Measurements from ENCODE around the gene NAB2. TPM values are rescaled to one million over a fixed set of nuclear protein-coding genes. Genes with fewer than 3 reads are reported as not detected.
"Not testable (repeated sequence)": the region's sequence is repeated elsewhere in the genome, so short reads cannot be mapped to it uniquely, and the experiment has no call there.

Gene NAB2
- total and polyA plus RNA-seq, 9 donors: 30.6 to 42.8 (median 35.2) TPM

DNA sequence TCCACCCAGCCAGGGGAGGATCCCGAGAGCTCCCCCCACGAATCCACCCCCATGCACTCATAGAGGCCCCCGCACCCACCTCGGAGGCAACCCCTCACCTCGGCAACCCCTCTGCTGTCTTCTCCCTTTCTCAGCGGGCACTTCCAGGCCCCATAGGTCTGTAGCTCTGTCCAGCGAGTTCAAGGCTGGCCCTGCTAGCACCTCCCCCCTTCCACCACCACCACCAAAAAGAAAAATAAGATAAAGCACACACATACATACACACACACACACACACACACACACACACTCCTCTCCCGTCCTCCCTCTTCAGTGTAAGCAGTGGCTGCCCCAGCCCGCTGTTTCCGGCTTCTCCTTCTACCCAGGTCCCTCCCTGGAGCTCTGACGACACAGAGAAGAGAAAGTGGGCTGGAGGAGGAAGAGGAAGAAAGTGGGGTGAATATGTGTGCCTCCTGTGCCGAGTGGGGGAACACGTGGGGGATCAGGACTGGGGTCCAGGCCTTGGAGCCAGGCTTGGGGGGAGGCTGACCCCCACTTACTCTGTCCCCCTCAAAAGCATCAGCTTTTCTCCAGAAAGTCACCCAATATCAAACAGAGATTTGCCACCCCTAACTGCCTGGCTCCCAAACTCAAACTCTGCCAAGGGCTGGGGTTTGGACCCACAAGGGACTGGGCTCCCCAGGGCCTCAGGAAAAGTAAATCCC lies 22.3 kb downstream of the NAB2 start, which contains the start of gene STAT6:
STAT6 (minus strand) TSS at position 332 of the 704 bp plus-strand sequence. CDS start 3,084 bp downstream, outside the sequence.
- peak; percentile 96 for DNase-seq
- peaks cover 34% of the 10 kb centered on the region for H3K4me1 ChIP-seq (ENCODE audit: control insufficient read depth, insufficient read depth, low read length)
- peak within 1 kb of the TSS; percentile 98 for H3K27ac ChIP-seq (ENCODE audit: low read length)

DNA sequence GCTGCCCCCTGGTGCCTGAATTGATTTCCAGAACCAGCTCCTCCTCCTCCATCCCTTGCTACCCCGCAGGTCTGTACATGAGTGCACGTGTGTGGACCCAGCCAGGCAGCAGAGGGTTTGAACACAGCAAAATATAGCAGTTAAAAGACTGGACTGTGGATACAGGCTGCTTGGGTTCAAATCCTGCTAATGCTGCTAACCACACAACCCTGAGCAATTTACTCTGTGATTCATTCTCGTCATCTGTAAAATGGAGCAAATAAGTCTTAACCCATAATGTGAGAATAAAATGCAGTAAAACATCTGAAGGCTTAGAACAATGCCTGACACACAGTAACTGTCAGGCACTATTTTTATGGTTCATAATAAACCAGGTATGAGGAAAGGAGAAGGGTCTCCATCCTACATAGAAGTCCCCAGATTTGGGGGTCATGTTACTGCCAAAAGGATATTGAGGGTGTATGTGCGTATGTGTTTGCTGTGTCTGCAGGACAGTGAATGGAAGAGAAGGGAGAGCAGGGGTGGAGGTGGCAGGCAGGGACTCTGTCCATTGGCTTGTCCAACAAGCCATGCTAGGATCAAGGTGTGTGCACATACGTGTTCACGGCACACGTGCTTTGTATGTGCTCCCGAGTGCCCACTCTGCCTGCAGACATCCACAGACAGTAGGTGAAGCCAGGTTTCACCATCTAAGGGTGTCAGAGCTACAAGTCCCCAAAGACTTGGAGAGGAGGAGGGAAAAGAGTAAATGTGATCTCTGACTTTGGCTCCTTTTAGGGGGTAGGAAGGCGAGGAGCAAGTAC lies 23.8 kb downstream of the NAB2 start:
- Histone ChIP-seq H3K9me3 (replicated peaks; ENCODE audit: control insufficient read depth, low read depth, low read length) (no peaks in the 10 kb centered on the region), H3K27ac (ENCODE audit: low read length) (peak overlapping the region; percentile 98), H3K4me3 (ENCODE audit: low read length) (peak overlapping the region; percentile 72), H3K36me3 (ENCODE audit: control insufficient read depth, insufficient read depth, low read length) (peaks cover 7% of the 10 kb centered on the region), H3K4me1 (ENCODE audit: control insufficient read depth, insufficient read depth, low read length) (peaks cover 26% of the 10 kb centered on the region), H3K27me3 (ENCODE audit: control insufficient read depth, insufficient read depth, low read length) (no peaks in the 10 kb centered on the region)
- no peak for DNase-seq
- 84% methylated on average over 4 of the region's 9 CpGs for WGBS (ENCODE audit: insufficient coverage)

More for the DNA sequence above, 22.3 kb downstream of the NAB2 start, which contains the start of gene STAT6:
- Histone ChIP-seq H3K27me3 (ENCODE audit: control insufficient read depth, insufficient read depth, low read length) (no peaks in the 10 kb centered on the region), H3K4me3 (ENCODE audit: low read length) (peak within 1 kb of the TSS; percentile 72), H3K36me3 (ENCODE audit: control insufficient read depth, insufficient read depth, low read length) (peaks cover 15% of the 10 kb centered on the region), H3K9me3 (replicated peaks; ENCODE audit: control insufficient read depth, low read depth, low read length) (no peaks in the 10 kb centered on the region)
- WGBS (ENCODE audit: insufficient coverage): 2% methylated on average over 6 of the region's 13 CpGs

GRCh38 chr12:57116580-57117281 lies 27.8 kb downstream of the NAB2 start:
- 90% methylated on average over 5 of the region's 5 CpGs for WGBS (ENCODE audit: insufficient coverage)
- Histone ChIP-seq H3K27ac (ENCODE audit: low read length) (no peak overlapping the region), H3K27me3 (ENCODE audit: control insufficient read depth, insufficient read depth, low read length) (no peaks in the 10 kb centered on the region), H3K9me3 (replicated peaks; ENCODE audit: control insufficient read depth, low read depth, low read length) (no peaks in the 10 kb centered on the region), H3K4me3 (ENCODE audit: low read length) (no peak overlapping the region), H3K36me3 (ENCODE audit: control insufficient read depth, insufficient read depth, low read length) (no peaks in the 10 kb centered on the region), H3K4me1 (ENCODE audit: control insufficient read depth, insufficient read depth, low read length) (peaks cover 4% of the 10 kb centered on the region)
- DNase-seq: no peak

- no CpG with 5 or more reads among the region's 1 CpG for WGBS (ENCODE audit: insufficient coverage)
- Histone ChIP-seq H3K36me3 (ENCODE audit: control insufficient read depth, insufficient read depth, low read length) (no peaks in the 10 kb centered on the region), H3K4me1 (ENCODE audit: control insufficient read depth, insufficient read depth, low read length) (no peaks in the 10 kb centered on the region), H3K27me3 (ENCODE audit: control insufficient read depth, insufficient read depth, low read length) (no peaks in the 10 kb centered on the region), H3K27ac (ENCODE audit: low read length) (no peak overlapping the region), H3K9me3 (replicated peaks; ENCODE audit: control insufficient read depth, low read depth, low read length) (no peaks in the 10 kb centered on the region), H3K4me3 (ENCODE audit: low read length) (no peak overlapping the region)
- peak; percentile 61 for DNase-seq
Observed at GRCh38 chr12:57118711-57119271, 29.9 kb downstream of the NAB2 start.

DNA sequence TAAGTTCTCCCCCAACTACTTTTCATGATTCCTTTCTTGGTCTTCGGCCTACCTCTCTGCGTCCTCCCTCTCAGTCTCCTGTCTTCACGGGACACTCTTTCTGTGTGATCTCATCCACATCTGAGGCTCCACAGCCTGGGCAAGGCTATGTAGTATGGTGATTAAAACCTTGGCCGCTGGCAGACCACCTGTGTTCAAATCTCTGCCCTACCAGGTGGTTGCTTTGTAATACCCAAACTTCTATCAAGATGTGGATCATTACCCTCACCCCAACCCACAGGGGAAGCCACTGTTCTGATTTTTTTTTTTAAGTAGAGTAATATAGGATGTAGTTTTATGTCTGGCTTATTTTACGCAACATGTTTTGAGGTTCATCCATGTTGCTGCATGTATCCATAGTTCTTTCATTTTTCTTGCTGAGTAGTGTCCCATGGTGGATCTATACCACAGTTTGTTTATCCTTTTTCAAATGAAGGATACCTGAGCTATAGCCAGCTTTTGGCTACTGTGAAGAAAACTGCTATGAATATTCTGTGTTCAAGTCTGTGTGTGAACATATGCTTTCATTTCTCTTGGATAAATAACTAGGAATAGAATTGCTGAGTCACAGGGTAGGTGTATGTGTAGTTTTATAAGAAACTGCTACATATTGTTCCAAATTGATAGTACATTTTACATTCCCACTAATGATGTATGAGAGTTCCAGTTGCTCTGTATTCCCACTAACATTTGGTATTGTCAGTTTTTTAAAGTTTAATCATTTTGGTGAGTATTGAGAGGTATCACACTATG lies 30.6 kb downstream of the NAB2 start:
- Histone ChIP-seq H3K4me1 (ENCODE audit: control insufficient read depth, insufficient read depth, low read length) (no peaks in the 10 kb centered on the region), H3K9me3 (replicated peaks; ENCODE audit: control insufficient read depth, low read depth, low read length) (no peaks in the 10 kb centered on the region), H3K27ac (ENCODE audit: low read length) (no peak overlapping the region), H3K36me3 (ENCODE audit: control insufficient read depth, insufficient read depth, low read length) (no peaks in the 10 kb centered on the region), H3K4me3 (ENCODE audit: low read length) (no peak overlapping the region), H3K27me3 (ENCODE audit: control insufficient read depth, insufficient read depth, low read length) (no peaks in the 10 kb centered on the region)
- WGBS (ENCODE audit: insufficient coverage): no CpG with 5 or more reads among the region's 5 CpGs
- DNase-seq: no peak

- H3K4me1 ChIP-seq (ENCODE audit: control insufficient read depth, insufficient read depth, low read length); H3K27me3 ChIP-seq (ENCODE audit: control insufficient read depth, insufficient read depth, low read length); H3K27ac ChIP-seq (ENCODE audit: low read length); H3K4me3 ChIP-seq (ENCODE audit: low read length); H3K36me3 ChIP-seq (ENCODE audit: control insufficient read depth, insufficient read depth, low read length); H3K9me3 ChIP-seq (replicated peaks; ENCODE audit: control insufficient read depth, low read depth, low read length); DNase-seq: not testable (repeated sequence)
- whole genome bisulfite sequencing (ENCODE audit: insufficient coverage): 92% methylated on average over 7 of the region's 11 CpGs
Observed at GRCh38 chr12:57120718-57121117, 31.8 kb downstream of the NAB2 start.

DNA sequence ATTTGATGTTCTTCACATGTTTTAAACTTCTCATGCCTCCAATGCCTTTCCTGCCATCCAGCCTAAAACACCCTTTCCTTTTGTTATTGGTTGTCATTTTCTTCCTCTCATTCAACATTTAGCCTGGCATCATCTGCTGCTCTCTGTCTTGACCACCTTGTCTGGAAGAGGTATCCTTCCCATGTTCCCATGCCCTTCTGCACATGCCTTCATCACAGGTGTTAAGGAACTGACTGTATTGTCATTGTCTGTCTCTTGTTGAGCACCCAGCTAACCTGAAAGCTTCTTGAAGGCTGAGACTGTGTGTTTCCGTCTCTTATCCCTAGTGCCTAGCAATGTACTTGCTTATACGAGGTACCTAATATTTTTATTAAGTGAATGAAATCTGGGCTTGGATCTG lies 34.9 kb downstream of the NAB2 start:
- WGBS (ENCODE audit: insufficient coverage): no CpG with 5 or more reads among the region's 2 CpGs
- Histone ChIP-seq H3K9me3 (replicated peaks; ENCODE audit: control insufficient read depth, low read depth, low read length) (no peaks in the 10 kb centered on the region), H3K4me1 (ENCODE audit: control insufficient read depth, insufficient read depth, low read length) (peaks cover 12% of the 10 kb centered on the region), H3K4me3 (ENCODE audit: low read length) (no peak overlapping the region), H3K36me3 (ENCODE audit: control insufficient read depth, insufficient read depth, low read length) (no peaks in the 10 kb centered on the region), H3K27me3 (ENCODE audit: control insufficient read depth, insufficient read depth, low read length) (peaks cover 15% of the 10 kb centered on the region), H3K27ac (ENCODE audit: low read length) (no peak overlapping the region)
- DNase-seq: no peak

DNA sequence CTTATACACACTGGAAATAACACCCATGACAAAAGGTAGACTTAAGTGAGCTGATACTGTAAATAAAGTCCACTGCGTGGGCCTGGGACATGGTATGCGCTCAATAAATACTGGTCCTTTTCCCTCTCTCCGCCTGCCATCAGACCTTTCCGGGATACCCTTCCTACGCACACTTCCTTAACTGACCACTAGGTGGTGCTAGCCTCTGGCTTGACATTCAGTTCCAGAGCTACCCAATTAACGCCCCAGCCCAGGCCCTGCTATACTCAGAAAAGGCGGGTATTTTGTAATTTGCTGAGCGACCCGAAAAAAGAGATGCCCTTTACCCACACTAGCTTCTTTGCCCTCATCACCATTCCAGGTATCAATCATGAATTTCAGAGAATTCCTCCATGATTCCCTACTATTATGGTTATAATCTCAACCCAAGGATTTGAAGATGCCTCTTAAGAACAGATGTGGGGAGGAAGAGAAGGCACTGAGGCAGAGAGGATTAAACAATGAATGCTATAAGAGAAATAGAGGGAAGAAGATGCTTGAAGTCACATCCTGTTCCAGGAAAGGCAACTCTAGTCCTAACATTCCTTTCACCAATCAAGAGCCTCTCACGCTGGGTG lies 35.5 kb downstream of the NAB2 start:
- Histone ChIP-seq H3K36me3 (ENCODE audit: control insufficient read depth, insufficient read depth, low read length) (no peaks in the 10 kb centered on the region), H3K27me3 (ENCODE audit: control insufficient read depth, insufficient read depth, low read length) (peaks cover 18% of the 10 kb centered on the region), H3K4me3 (ENCODE audit: low read length) (no peak overlapping the region), H3K4me1 (ENCODE audit: control insufficient read depth, insufficient read depth, low read length) (peaks cover 14% of the 10 kb centered on the region), H3K27ac (ENCODE audit: low read length) (no peak overlapping the region), H3K9me3 (replicated peaks; ENCODE audit: control insufficient read depth, low read depth, low read length) (no peaks in the 10 kb centered on the region)
- 7% methylated on average over 8 of the region's 10 CpGs for WGBS (ENCODE audit: insufficient coverage)
- peak; percentile 87 for DNase-seq

- Histone ChIP-seq H3K27me3 (ENCODE audit: control insufficient read depth, insufficient read depth, low read length) (peaks cover 22% of the 10 kb centered on the region), H3K4me3 (ENCODE audit: low read length) (no peak overlapping the region), H3K4me1 (ENCODE audit: control insufficient read depth, insufficient read depth, low read length) (peaks cover 25% of the 10 kb centered on the region), H3K27ac (ENCODE audit: low read length) (no peak overlapping the region), H3K36me3 (ENCODE audit: control insufficient read depth, insufficient read depth, low read length) (no peaks in the 10 kb centered on the region), H3K9me3 (replicated peaks; ENCODE audit: control insufficient read depth, low read depth, low read length) (no peaks in the 10 kb centered on the region)
- no peak for DNase-seq
- 95% methylated on average over 4 of the region's 11 CpGs for WGBS (ENCODE audit: insufficient coverage)
Observed at GRCh38 chr12:57126061-57126460, 37.1 kb downstream of the NAB2 start.

Measured in muscle of leg (tissue), 11 donors.